Stomach (tissue), 9 donors: Measurements from ENCODE around the gene ADSS1. TPM values are rescaled to one million over a fixed set of nuclear protein-coding genes. Genes with fewer than 3 reads are reported as not detected.

Source experiments
- DNase-seq, 2 donors: peaks; one replicate each; pipeline versions ENCODE4 v3.0.0 to v3.0.0-alpha.2; 2013 to 2019
- H3K27ac ChIP-seq, 5 donors: fragments of 200-600 bp in 4 of 5; sonication (generic) in 4 of 5; one replicate each; pipeline ENCODE4 v1.5.1; 2013 to 2019; ENCODE audit warnings: mild to moderate bottlenecking in 1 of 5, moderate library complexity in 1 of 5
- H3K27me3 ChIP-seq, 3 donors: fragments of 200-600 bp; sonication (generic); one replicate each; pipeline ENCODE4 v1.5.1; 2017 to 2019; ENCODE audit warnings: mixed run types in 1 of 3
- H3K36me3 ChIP-seq, 4 donors: fragments of 200-600 bp; sonication (generic); 1 replicate in 3 of 4; 2 replicates in 1 of 4; pipeline ENCODE4 v1.5.1; 2016 to 2019
- H3K4me1 ChIP-seq, 4 donors: fragments of 200-600 bp; sonication (generic); one replicate each; pipeline ENCODE4 v1.5.1; 2016 to 2019
- H3K4me3 ChIP-seq, 4 donors: fragments of 200-600 bp; sonication (generic) in 3 of 4; one replicate each; pipeline ENCODE4 v1.5.1; 2016 to 2019; ENCODE audit warnings: mild to moderate bottlenecking in 1 of 4
- H3K9me3 ChIP-seq, 4 donors: fragments of 200-600 bp; sonication (generic); one replicate each; pipeline ENCODE4 v1.5.1; 2016 to 2019
- EP300 ChIP-seq: sonication (generic); formaldehyde crosslinking; IDR thresholded peaks from one replicate; pipeline ENCODE4 v1.6.1; 2017; ENCODE audit warnings: antibody characterized with exemption
- POLR2A ChIP-seq, 4 donors: fragments of 450-650 bp; IDR thresholded peaks; one replicate each; pipeline ENCODE4 v1.6.1; 2016; ENCODE audit warnings: antibody characterized with exemption in 4 of 4, control low read depth in 2 of 4, mild to moderate bottlenecking in 1 of 4, moderate library complexity in 1 of 4
- POLR2AphosphoS5 ChIP-seq, 3 donors: sonication (generic); formaldehyde crosslinking; IDR thresholded peaks; one replicate each; pipeline ENCODE4 v1.6.1; 2016; ENCODE audit warnings: antibody characterized with exemption in 3 of 3
- WGBS, 5 donors: extraction: QIAGEN DNeasy Blood & Tissue Kit in 3 of 5; methylation state at CpG; one replicate each; pipeline versions ENCODE4 v1.1.5 to v1.1.7; 2013 to 2018; 5-methylcytosine and 5-hydroxymethylcytosine counted together
- intact Hi-C: fragments of 100-400 bp; cut with DNase I; formaldehyde crosslinking; loops from one replicate; pipeline ENCODE4 v1.15.1; 2023; ENCODE audit warnings: low total_unique reads
- polyA plus RNA-seq, 3 donors: library from polyadenylated mRNA; stranded (reverse); fragments of 200-250 nt; gene quantifications; one replicate each; pipeline ENCODE4 v1.2.3, GENCODE V29; 2013
- total RNA-seq, 5 donors: library from RNA; depleted of rRNA; stranded (reverse); fragments of >200 nt; gene quantifications; one replicate each; pipeline versions ENCODE4 v1.1.0 to v1.2.3, GENCODE V29; 2014 to 2016
- TF ChIP-seq, protein P1 (sequence below), 7 experiments: fragments of 450-650 bp in 4 of 7; fragments of 200-600 bp in 3 of 7; sonication (generic) in 3 of 7; IDR thresholded peaks; one replicate each; pipeline ENCODE4 v1.5.1; 2016 to 2019; ENCODE audit warnings: antibody characterized with exemption in 7 of 7, control low read depth in 2 of 7, mild to moderate bottlenecking in 1 of 7
- donor health status: healthy with polysubstance abuse.
- donor health status: Bipolar disorder and iron deficiency.
- donor health status: healthy.

The ADSS1 gene
- total and polyA plus RNA-seq, 8 donors = 7.0 to 59.4 (median 12.3) TPM; not detected in 1

- Histone ChIP-seq H3K27me3 (no peaks in the 10 kb centered on the region), H3K9me3 (no peaks in the 10 kb centered on the region), H3K36me3 (peaks cover 0 to 41% (median 33%) of the 10 kb centered on the region in 4 donors), H3K4me1 (peaks cover 16 to 19% (median 19%) of the 10 kb centered on the region in 4 donors), H3K4me3 (no peak overlapping the region), H3K27ac (no peak overlapping the region)
- 88 to 95% (median 90%) methylated on average over 25 to 29 of the region's 29 CpGs for WGBS, 5 donors
- TF ChIP-seq EP300 = no peak
- TF ChIP-seq, protein P1, sequence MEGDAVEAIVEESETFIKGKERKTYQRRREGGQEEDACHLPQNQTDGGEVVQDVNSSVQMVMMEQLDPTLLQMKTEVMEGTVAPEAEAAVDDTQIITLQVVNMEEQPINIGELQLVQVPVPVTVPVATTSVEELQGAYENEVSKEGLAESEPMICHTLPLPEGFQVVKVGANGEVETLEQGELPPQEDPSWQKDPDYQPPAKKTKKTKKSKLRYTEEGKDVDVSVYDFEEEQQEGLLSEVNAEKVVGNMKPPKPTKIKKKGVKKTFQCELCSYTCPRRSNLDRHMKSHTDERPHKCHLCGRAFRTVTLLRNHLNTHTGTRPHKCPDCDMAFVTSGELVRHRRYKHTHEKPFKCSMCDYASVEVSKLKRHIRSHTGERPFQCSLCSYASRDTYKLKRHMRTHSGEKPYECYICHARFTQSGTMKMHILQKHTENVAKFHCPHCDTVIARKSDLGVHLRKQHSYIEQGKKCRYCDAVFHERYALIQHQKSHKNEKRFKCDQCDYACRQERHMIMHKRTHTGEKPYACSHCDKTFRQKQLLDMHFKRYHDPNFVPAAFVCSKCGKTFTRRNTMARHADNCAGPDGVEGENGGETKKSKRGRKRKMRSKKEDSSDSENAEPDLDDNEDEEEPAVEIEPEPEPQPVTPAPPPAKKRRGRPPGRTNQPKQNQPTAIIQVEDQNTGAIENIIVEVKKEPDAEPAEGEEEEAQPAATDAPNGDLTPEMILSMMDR (IDR thresholded peaks at IDR 0.05) = no peak
- intact Hi-C loops = no loop called here
- DNase-seq = no peak
These were observed 17.2 kb downstream of the ADSS1 start for GRCh38 chr14:104741108-104741802.

DNA sequence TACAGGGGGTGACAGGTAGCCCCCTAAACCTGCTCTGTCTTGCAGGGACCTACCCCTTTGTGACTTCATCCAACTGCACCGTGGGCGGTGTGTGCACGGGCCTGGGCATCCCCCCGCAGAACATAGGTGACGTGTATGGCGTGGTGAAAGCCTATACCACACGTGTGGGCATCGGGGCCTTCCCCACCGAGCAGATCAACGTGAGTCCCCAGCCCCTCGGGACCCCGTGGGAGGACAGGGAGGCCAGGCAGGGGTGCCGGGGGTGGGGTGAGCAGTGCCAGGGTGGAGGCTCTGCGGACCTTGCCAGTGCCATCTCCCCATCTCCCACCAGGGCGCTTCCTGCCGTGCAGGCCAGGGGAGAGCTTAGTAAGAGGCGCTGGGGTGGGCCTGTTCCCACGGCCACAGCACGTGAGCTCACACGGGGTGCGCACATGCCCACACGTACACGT is 17.8 kb downstream of the ADSS1 start:
- Histone ChIP-seq H3K4me1 (peaks cover 16 to 19% (median 18%) of the 10 kb centered on the region in 4 donors), H3K9me3 (no peaks in the 10 kb centered on the region), H3K27me3 (no peaks in the 10 kb centered on the region), H3K36me3 (peaks cover 0 to 41% (median 33%) of the 10 kb centered on the region in 4 donors), H3K27ac (no peak overlapping the region), H3K4me3 (no peak overlapping the region)
- intact Hi-C loops = no loop called here
- TF ChIP-seq EP300 (no peak), POLR2AphosphoS5 (IDR thresholded peaks at IDR 0.05) (no peak), POLR2A (IDR thresholded peaks at IDR 0.05) (no peak)
- TF ChIP-seq, protein P1 (IDR thresholded peaks at IDR 0.05) = no peak
- 88 to 95% (median 90%) methylated on average over 22 to 23 of the region's 23 CpGs for WGBS, 5 donors
- no peak for DNase-seq

GRCh38 chr14:104742586-104743455 is 18.8 kb downstream of the ADSS1 start:
- Histone ChIP-seq H3K27ac (no peak overlapping the region), H3K36me3 (peaks cover 0 to 41% (median 33%) of the 10 kb centered on the region in 4 donors), H3K27me3 (no peaks in the 10 kb centered on the region), H3K4me1 (peaks cover 24 to 25% (median 25%) of the 10 kb centered on the region in 4 donors), H3K4me3 (no peak overlapping the region), H3K9me3 (no peaks in the 10 kb centered on the region)
- WGBS, 5 donors = 91 to 95% (median 92%) methylated on average over 29 to 32 of the region's 32 CpGs
- intact Hi-C loops = no loop called here
- DNase-seq = no peak
- TF ChIP-seq POLR2AphosphoS5 (IDR thresholded peaks at IDR 0.05) (no peak), POLR2A (IDR thresholded peaks at IDR 0.05) (no peak), EP300 (no peak)
- TF ChIP-seq, protein P1 (IDR thresholded peaks at IDR 0.05) = no peak
